H9 (cell line): ENCODE data around the gene ECSIT. TPM values are rescaled to one million over a fixed set of nuclear protein-coding genes. Genes with fewer than 3 reads are reported as not detected.

Source experiments
- DNase-seq: peaks from one replicate; pipeline ENCODE4 v3.0.0-alpha.2; 2017
- H2AFZ ChIP-seq: one replicate; pipeline ENCODE4 v1.6.1; 2013; ENCODE audit warnings: mild to moderate bottlenecking, low read length, control low read depth, moderate library complexity
- H2AK5ac ChIP-seq: 2 replicates; pipeline ENCODE4 v1.6.1; 2013; ENCODE audit warnings: low read length, control low read depth, mixed read lengths; ENCODE audit not compliant: insufficient read length
- H2BK120ac ChIP-seq: one replicate; pipeline ENCODE4 v1.6.1; 2013; ENCODE audit warnings: low read depth, mild to moderate bottlenecking, low read length, control low read depth, inconsistent platforms; ENCODE audit not compliant: poor library complexity, severe bottlenecking
- H2BK12ac ChIP-seq: 2 replicates; pipeline ENCODE4 v1.6.1; 2013; ENCODE audit warnings: low read length, control low read depth, mixed read lengths, low read depth; ENCODE audit not compliant: insufficient read length
- H2BK15ac ChIP-seq: 2 replicates; pipeline ENCODE4 v1.6.1; 2013; ENCODE audit warnings: low read depth, low read length, control low read depth
- H2BK20ac ChIP-seq: one replicate; pipeline ENCODE4 v1.6.1; 2013; ENCODE audit warnings: low read depth, mild to moderate bottlenecking, low read length, control low read depth, inconsistent platforms; ENCODE audit not compliant: poor library complexity, severe bottlenecking
- H2BK5ac ChIP-seq: 2 replicates; pipeline ENCODE4 v1.6.1; 2013; ENCODE audit warnings: low read length, control low read depth, mixed read lengths; ENCODE audit not compliant: insufficient read length
- H3K14ac ChIP-seq: 2 replicates; pipeline ENCODE4 v1.6.1; 2013; ENCODE audit warnings: low read length, control low read depth; ENCODE audit not compliant: insufficient read depth
- H3K18ac ChIP-seq: 2 replicates; pipeline ENCODE4 v1.6.1; 2013; ENCODE audit warnings: low read depth, mild to moderate bottlenecking, mixed read lengths, low read length, control low read depth; ENCODE audit not compliant: insufficient read length
- H3K23ac ChIP-seq: 2 replicates; pipeline ENCODE4 v1.6.1; 2013; ENCODE audit warnings: low read length, control low read depth, mixed read lengths, low read depth; ENCODE audit not compliant: insufficient read length
- H3K23me2 ChIP-seq: 2 replicates; pipeline ENCODE4 v1.6.1; 2013; ENCODE audit warnings: low read depth, mild to moderate bottlenecking, mixed read lengths, low read length, control low read depth; ENCODE audit not compliant: insufficient read length, poor library complexity, severe bottlenecking
- H3K27ac ChIP-seq: 2 replicates; pipeline ENCODE4 v1.5.1; 2013; ENCODE audit warnings: low read length, control low read depth, mixed read lengths, low read depth; ENCODE audit not compliant: insufficient read length
- H3K27me3 ChIP-seq: 2 replicates; pipeline ENCODE4 v1.6.1; 2013; ENCODE audit warnings: low read length, control low read depth, inconsistent platforms; ENCODE audit not compliant: insufficient read depth
- H3K4ac ChIP-seq: 2 replicates; pipeline ENCODE4 v1.6.1; 2013; ENCODE audit warnings: low read depth, mild to moderate bottlenecking, control low read depth, inconsistent platforms, low read length, moderate library complexity
- H3K4me1 ChIP-seq: 2 replicates; pipeline ENCODE4 v1.6.1; 2013; ENCODE audit warnings: low read length, control low read depth, inconsistent platforms; ENCODE audit not compliant: insufficient read depth
- H3K4me2 ChIP-seq: 2 replicates; pipeline ENCODE4 v1.6.1; 2013; ENCODE audit warnings: low read length, control low read depth, mixed read lengths; ENCODE audit not compliant: insufficient read length, insufficient read depth
- H3K56ac ChIP-seq: 2 replicates; pipeline ENCODE4 v1.6.1; 2013; ENCODE audit warnings: low read depth, mild to moderate bottlenecking, mixed read lengths, low read length, control low read depth; ENCODE audit not compliant: insufficient read length
- H3K79me1 ChIP-seq: 2 replicates; pipeline ENCODE4 v1.6.1; 2013; ENCODE audit warnings: low read depth, mild to moderate bottlenecking, moderate library complexity, low read length, control low read depth, inconsistent platforms; ENCODE audit not compliant: insufficient read depth, poor library complexity, severe bottlenecking
- H3K79me2 ChIP-seq: 2 replicates; pipeline ENCODE4 v1.6.1; 2013; ENCODE audit warnings: low read length, control low read depth, inconsistent platforms; ENCODE audit not compliant: insufficient read depth
- H3K9ac ChIP-seq: 2 replicates; pipeline ENCODE4 v1.6.1; 2013; ENCODE audit warnings: low read length, control low read depth, mixed read lengths; ENCODE audit not compliant: insufficient read length; ENCODE audit errors: extremely low read depth
- H3K9me3 ChIP-seq: one replicate; pipeline ENCODE4 v1.6.1; 2013; ENCODE audit warnings: low read depth, low read length, inconsistent platforms; ENCODE audit not compliant: control insufficient read depth
- H3T11ph ChIP-seq: one replicate; pipeline ENCODE4 v1.6.1; 2013; ENCODE audit warnings: mild to moderate bottlenecking, low read length, control low read depth, inconsistent platforms
- H4K20me1 ChIP-seq: one replicate; pipeline ENCODE4 v1.6.1; 2013; ENCODE audit not compliant: control insufficient read depth, insufficient read length, insufficient read depth
- H4K5ac ChIP-seq: 2 replicates; pipeline ENCODE4 v1.6.1; 2013; ENCODE audit warnings: low read depth, mild to moderate bottlenecking, mixed read lengths, low read length, control low read depth; ENCODE audit not compliant: insufficient read length
- H4K8ac ChIP-seq: replicated peaks from 2 replicates; pipeline ENCODE4 v1.6.1; 2013; ENCODE audit warnings: low read length, control low read depth, mixed read lengths, low read depth; ENCODE audit not compliant: insufficient read length
- H4K91ac ChIP-seq: 2 replicates; pipeline ENCODE4 v1.6.1; 2013; ENCODE audit warnings: low read depth, mild to moderate bottlenecking, moderate library complexity, mixed read lengths, low read length, control low read depth; ENCODE audit not compliant: insufficient read length
- H3K27ac Mint-ChIP-seq, 3 experiments: 2 replicates in 2 of 3; 3 replicates in 1 of 3; pipeline ENCODE4 v1.8.0; 2020 to 2021; ENCODE audit warnings: mixed read lengths in 3 of 3, mild to moderate bottlenecking in 1 of 3, moderate library complexity in 1 of 3
- H3K27me3 Mint-ChIP-seq: 2 replicates; pipeline ENCODE4 v1.8.0; 2021; ENCODE audit warnings: low read depth, mild to moderate bottlenecking, moderate library complexity, mixed read lengths
- H3K36me3 Mint-ChIP-seq, 3 experiments: 2 replicates in 2 of 3; 3 replicates in 1 of 3; pipeline ENCODE4 v1.8.0; 2020 to 2021; ENCODE audit warnings: low read depth in 3 of 3, mixed read lengths in 3 of 3; ENCODE audit not compliant: insufficient read depth in 1 of 3
- H3K4me1 Mint-ChIP-seq, 2 experiments: 2 replicates each; pipeline ENCODE4 v1.8.0; 2020; ENCODE audit warnings: mixed read lengths in 2 of 2
- H3K4me3 Mint-ChIP-seq, 2 experiments: 2 replicates in 1 of 2; 3 replicates in 1 of 2; pipeline ENCODE4 v1.8.0; 2020 to 2021; ENCODE audit warnings: mild to moderate bottlenecking in 2 of 2, mixed read lengths in 2 of 2, moderate library complexity in 1 of 2
- H3K9me3 Mint-ChIP-seq, 2 experiments: 2 replicates in 1 of 2; 3 replicates in 1 of 2; pipeline ENCODE4 v1.8.0; 2020; ENCODE audit warnings: mild to moderate bottlenecking in 2 of 2, mixed read lengths in 2 of 2, moderate library complexity in 1 of 2
- WGBS: extraction: QIAGEN DNeasy Blood & Tissue Kit; methylation state at CpG from one replicate; pipeline ENCODE4 v1.1.7; 2013; ENCODE audit warnings: missing lambda C conversion rate, low lambda C conversion rate, mixed read lengths; ENCODE audit not compliant: insufficient read length; ENCODE audit errors: extremely low coverage; 5-methylcytosine and 5-hydroxymethylcytosine counted together
- total RNA-seq: library from RNA; stranded (reverse); gene quantifications from 2 replicates; pipeline ENCODE4 v1.2.1, GENCODE V29; 2021
- TF ChIP-seq, protein P1 (sequence below): fragments of 200-600 bp; sonication (generic); conservative IDR thresholded peaks from 3 replicates; pipeline ENCODE4 v1.8.0; 2021; ENCODE audit warnings: antibody characterized with exemption, mild to moderate bottlenecking

ECSIT gene
- total RNA-seq, 1 experiment from 2014 or later, result 42.4 TPM

DNA sequence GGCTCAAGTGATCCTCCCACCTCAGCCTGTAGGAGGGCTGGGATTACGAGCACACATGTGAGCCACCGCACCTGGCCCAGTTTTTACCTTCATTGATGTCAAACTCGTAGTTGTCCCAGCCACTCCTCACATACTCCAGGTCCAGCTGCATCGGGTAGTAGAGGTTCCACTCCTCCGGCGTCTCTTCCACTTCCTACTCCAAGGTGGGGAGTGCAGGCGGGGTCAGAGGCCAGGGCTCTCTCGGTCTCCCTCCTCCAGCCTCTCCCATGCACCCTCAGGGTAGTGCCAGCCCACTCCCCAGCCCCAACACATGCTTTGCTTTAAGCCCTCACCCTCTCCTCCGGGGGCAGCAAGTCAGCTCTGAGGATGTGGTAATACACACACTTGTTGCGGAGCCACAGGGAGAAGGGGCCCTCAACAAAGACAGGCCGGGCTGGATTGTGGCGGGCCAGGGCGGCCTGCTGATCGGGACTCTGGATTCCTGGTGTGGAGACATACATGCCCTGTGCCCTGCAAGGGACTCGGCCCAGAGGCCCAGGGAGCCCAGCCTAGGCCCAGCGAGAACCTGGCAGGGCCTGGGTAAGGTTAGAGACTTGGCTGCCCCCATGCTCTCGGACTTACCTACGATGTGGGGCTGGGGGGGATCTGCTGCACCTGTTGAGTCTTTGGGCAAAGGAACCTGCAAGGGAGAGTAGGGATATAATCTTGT lies 21.4 kb downstream of the ECSIT start:
- Histone ChIP-seq H3K4me1 (no peaks in the 10 kb centered on the region), H3K79me2 (no peaks in the 10 kb centered on the region), H3K9me3 (no peaks in the 10 kb centered on the region), H2BK120ac (no peak overlapping the region), H3K4ac (no peak overlapping the region), H3K56ac (no peak overlapping the region), H2BK20ac (no peak overlapping the region), H3T11ph (no peak overlapping the region), H4K91ac (no peak overlapping the region), H3K27me3 (no peaks in the 10 kb centered on the region), H2BK12ac (no peak overlapping the region), H3K23me2 (peaks cover 5% of the 10 kb centered on the region), H4K8ac (no peak overlapping the region), H3K14ac (no peak overlapping the region), H3K18ac (no peak overlapping the region), H3K23ac (no peak overlapping the region), H3K4me2 (no peak overlapping the region), H4K20me1 (no peaks in the 10 kb centered on the region), H2AFZ (no peak overlapping the region), H3K9ac (no peak overlapping the region), H2BK15ac (no peak overlapping the region), H2AK5ac (no peak overlapping the region), H3K27ac (no peak overlapping the region), H3K79me1 (no peaks in the 10 kb centered on the region), H4K5ac (no peak overlapping the region), H2BK5ac (no peak overlapping the region)
- Mint-ChIP-seq H3K4me1 (peaks cover 10 to 13% of the 10 kb centered on the region in 2 experiments), H3K36me3 (peaks cover 0 to 15% (median 7%) of the 10 kb centered on the region in 3 experiments; a peak in 4 of 7 replicates), H3K27me3 (no peaks in the 10 kb centered on the region), H3K4me3 (peak overlapping the region in 1 of 2 experiments; percentile 17; a peak in 2 of 5 replicates), H3K9me3 (no peaks in the 10 kb centered on the region), H3K27ac (peak overlapping the region in 1 of 3 experiments; percentile 81; a peak in 1 of 7 replicates)
- TF ChIP-seq, protein P1, sequence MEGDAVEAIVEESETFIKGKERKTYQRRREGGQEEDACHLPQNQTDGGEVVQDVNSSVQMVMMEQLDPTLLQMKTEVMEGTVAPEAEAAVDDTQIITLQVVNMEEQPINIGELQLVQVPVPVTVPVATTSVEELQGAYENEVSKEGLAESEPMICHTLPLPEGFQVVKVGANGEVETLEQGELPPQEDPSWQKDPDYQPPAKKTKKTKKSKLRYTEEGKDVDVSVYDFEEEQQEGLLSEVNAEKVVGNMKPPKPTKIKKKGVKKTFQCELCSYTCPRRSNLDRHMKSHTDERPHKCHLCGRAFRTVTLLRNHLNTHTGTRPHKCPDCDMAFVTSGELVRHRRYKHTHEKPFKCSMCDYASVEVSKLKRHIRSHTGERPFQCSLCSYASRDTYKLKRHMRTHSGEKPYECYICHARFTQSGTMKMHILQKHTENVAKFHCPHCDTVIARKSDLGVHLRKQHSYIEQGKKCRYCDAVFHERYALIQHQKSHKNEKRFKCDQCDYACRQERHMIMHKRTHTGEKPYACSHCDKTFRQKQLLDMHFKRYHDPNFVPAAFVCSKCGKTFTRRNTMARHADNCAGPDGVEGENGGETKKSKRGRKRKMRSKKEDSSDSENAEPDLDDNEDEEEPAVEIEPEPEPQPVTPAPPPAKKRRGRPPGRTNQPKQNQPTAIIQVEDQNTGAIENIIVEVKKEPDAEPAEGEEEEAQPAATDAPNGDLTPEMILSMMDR, result no peak
- WGBS, result no CpG with 5 or more reads among the region's 18 CpGs
- DNase-seq, result no peak
